ENCODE measurements around the gene ZNF792.
"Not testable (repeated sequence)": the region's sequence is repeated elsewhere in the genome, so short reads cannot be mapped to it uniquely, and the experiment has no call there.

Gene ZNF792

DNA sequence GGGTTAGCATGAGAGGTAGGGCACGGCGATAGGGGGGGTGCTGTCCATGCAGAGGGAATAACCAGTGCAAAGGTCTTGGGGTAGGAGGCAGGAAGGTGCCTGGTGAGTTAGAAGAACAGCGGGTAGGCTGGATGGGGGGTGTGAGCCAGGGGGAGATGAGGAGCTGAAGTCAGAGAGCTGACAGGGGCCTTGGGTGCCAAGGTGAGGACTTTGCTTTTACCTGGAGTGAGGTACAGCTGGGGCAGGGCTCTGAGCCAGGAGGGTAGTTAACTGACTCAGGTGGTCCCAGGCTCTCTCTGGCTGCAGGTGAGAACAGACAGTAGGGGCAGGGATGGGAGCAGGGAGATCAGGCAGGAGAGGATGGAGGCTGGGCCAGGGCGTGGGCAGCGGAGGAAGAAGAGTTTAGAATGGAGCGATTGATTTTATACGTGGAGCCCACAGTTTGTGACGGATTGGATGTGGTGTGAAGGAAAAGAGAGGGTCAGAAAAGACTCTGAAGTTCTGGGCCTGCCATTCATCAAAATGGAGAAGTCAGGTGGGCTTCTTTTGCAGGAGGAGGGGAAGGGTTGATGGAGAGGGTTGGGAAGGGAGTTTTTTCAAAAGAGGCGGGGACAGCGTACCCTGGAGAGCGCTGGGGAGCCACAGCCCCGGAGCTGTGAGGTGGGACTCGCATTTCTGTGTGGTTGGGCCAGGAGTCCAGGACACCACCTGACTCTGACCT, 34.9 kb upstream of the ZNF792 start:
- DNase-seq = no peak

DNA sequence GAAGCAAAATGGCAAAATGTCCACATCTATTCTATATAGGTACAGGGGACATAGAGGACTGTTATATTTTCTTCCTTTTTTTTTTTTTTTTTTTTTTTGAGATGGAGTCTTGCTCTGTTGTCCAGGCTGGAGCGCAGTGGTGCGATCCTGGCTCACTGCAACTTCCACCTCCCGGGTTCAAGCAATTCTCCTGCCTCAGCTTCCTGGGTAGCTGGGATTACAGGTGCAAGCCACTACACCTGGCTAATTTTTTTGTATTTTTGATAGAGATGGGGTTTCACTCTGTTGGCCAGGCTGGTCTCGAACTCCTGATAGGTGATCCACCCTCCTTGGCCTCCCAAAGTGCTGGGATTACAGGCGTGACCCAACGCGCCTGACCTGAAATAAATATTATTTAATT, 34.2 kb upstream of the ZNF792 start:
- not testable (repeated sequence) for DNase-seq

DNA sequence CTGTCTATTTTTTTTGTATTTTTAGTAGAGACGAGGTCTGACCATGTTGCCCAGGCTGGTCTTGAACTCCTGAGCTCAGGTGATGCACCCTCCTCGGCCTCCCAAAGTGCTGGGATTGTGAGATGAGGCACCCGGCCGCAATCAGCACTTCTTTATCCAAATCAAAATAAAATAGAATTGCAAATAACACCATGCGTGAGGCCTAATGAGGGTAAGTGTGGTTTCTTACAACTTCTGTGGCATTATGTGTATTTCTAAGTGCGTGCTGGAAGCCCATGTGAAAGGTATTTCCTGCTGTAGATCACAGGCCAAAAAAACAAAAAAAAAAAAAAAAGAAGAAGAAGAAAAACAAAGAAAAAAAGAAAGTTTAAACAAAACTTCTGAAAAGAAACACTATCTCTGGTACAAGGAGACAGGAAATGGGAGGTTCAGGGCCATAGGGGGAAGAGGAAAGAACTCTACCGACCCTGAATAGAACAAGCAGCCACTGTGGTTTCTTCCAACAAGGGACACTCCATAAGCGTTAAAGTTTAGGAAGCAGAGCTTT, 33.1 kb upstream of the ZNF792 start:
- no peak for DNase-seq

DNA sequence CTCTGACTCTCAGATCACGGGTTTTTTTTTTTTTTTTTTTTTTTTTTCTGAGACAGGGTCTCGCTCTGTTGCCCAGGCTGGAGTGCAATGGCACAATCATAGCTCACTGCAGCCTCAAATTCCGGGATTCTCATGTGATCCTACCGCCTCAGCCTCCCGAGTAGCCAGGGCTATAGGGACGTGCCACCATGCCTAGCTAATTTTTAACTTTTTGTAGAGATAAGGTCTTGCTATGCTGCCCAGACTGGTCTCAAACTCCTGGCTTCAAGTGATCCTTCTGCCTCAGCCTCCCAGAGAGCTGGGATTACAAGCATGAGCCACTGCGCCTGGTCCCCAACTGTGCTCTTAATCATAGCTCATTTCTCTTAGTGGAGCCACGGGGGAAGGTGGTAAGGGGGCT, 31.5 kb upstream of the ZNF792 start:
- DNase-seq = no peak

DNA sequence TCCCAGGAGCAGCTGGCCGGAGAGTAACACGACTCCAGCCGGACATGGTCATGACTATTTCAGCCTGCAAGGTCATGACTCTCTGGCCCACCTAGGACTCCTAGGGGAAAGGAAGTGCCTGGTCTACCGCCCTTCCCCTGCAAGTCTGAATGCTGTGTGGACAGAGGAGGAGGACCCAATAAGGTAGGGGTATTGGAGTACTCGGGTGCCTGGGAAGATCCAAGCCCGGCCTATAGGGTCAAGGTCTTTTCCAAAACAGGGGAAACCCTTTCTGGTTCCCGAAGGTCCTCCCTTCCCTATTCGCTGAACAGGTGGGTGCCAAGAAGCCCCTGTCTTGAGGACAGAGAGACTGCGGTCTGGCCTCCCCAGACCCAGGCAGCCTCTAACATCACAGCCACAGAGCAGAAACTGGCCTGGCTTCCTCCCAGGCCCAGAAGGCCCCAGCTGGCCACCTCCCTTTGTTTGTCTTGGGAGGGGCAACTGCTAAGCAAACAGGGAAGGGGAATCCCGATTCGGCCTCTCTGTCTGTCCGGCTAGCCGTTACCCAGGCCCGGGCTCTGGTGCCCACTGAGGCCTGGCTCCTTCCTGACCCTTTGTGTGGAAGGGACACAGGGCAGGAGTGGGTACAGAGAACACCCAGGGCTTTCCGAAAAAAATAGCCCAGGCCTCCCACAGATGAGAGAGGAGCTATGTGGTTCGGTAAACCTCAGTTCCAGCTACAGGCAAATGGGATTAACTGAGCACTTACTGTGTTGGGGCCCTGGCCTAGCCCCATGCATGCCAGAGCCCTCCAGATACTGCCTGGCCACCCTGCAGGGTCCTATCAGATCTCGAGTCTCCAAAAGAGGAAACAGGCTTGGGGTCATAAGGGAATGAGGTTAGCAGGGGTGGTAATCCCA, 30.9 kb upstream of the ZNF792 start:
- no peak for DNase-seq

DNA sequence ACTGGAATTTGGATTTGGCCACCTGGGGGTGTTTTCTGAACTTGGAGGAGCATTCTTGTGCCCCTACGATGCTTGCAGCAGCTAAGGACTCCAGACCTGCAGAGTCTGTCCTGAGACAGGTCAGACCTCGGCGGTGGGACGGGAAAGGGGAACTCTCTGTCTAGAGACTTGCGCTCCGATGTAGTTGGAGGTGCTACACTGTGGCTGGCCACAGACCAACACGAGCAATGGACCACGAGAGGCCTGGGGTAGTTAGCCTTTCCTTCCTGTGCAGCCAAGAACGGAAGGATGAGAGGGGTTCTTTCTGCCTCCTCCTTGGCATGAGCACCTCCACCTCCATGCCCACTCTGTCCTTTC, 30.2 kb upstream of the ZNF792 start:
- no peak for DNase-seq

DNA sequence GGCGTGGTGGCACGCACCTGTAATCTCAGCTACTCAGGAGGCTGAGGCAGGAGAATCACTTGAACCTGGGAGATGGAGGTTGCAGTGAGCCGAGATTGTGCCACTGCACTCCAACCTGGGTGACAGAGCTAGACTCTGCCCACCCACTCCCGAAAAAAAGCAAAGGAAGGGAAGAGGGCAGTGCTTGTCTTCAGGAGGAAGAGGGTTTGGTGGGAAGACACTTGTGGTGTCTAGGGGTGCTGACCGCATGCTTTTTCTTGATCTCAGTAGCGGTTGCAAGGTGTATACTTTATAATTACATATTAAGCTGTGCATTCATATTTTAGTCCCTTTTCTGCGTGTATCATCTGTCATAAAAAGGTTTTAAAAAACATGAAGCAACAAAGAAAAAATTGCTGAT, 28.6 kb upstream of the ZNF792 start:
- not testable (repeated sequence) for DNase-seq

DNA sequence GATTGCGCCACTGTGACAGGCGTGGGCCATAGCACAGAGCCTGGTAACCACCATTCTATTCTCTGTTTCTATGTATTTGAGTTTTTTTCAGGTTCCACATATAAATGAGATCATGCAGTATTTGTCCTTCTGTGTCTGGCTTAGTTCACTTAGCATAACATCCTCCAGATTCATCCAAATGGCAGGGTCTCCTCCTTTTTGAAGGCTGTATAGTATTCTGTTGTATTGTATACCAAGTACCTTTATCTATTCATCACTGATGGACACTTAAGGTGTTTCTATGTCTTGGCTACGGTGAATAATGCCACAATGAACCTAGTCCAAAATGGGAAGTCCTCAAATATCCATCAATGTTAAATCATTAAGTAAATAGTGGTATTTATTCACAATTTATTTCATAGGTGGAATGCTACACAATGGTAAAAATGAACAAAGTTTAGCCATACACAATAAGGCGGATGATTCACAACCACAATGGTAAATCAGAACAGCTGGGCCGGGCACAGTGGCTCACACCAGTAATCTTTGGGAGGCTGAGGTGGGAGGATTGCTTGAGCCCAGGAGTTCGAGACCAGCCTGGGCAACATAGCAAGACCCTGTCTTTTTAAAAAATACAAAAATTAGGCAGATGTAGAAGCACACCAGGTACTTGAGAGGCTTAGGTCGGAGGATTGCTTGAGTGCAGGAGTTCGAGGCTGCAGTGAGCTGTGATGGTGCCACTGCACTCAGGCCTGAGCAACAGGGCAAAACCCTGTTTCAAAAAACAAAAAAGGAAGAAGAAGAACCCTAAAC, 27.7 kb upstream of the ZNF792 start:
- DNase-seq = no peak

DNA sequence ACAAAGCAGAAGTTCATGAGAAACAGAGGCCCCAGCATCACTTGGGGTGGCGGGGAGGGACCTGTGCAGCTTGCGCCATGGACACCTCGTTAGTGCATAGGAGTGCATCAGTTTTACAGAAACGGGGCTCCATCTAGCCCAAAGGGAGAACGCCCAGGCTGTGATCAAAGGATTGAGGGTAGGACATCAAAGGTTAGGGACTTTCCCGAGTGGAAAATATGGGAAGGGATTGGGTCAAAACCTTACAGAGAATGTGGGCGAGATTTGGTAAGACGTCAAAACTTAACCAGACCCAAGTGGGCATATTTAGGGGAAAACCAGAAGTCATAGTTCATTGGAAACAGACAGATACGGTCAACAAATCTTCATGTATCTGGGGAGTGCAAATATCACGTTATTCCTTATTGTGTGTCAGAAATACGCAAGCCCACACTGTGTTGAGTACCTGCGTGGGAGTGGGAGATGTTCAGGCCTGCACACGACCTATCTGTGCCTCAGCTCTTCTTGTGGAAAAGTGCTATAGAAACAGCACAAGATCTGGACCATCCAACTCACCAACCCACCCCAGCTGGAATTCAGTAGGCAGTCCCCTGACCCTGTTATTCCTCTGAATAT, 26.7 kb upstream of the ZNF792 start:
- no peak for DNase-seq

DNA sequence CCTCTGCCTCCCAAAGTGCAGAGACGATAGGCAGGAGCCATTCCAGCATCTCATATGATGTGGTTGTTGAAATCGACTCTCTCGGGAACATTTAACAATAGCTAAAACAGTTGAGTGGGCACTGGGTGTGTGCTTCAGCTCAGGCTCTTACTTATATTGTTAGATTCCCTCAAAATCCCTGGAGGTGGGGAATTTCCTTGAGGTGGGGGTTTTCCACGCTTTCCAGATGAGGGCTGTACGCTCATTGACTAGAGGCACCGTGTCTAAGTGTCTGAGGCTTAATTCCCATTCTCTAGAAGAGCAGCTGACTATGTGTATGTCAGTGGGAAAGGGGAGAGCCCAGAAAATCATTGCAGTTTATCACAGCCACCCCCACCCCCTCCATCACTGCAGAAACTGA, 25.3 kb upstream of the ZNF792 start:
- no peak for DNase-seq

DNA sequence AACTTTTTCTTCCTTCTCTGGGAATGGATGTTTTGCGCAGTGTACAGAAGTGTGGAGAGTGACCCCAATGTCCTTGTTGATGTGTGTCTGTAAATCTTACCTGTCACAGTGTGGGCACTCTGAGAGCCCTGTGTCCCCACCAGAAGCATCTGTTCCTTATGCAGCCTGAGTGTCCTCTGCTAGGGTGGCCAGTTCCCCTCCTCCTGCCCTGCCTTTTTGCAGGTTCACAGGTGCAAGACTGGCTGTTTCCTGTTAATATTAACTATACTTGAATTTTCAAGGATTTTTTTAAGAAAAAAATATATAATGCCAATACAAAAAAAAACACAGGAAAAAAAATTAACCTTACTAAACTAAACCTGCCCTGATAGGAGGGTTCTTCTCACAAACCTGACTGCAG, 24.1 kb upstream of the ZNF792 start:
- no peak for DNase-seq

DNA sequence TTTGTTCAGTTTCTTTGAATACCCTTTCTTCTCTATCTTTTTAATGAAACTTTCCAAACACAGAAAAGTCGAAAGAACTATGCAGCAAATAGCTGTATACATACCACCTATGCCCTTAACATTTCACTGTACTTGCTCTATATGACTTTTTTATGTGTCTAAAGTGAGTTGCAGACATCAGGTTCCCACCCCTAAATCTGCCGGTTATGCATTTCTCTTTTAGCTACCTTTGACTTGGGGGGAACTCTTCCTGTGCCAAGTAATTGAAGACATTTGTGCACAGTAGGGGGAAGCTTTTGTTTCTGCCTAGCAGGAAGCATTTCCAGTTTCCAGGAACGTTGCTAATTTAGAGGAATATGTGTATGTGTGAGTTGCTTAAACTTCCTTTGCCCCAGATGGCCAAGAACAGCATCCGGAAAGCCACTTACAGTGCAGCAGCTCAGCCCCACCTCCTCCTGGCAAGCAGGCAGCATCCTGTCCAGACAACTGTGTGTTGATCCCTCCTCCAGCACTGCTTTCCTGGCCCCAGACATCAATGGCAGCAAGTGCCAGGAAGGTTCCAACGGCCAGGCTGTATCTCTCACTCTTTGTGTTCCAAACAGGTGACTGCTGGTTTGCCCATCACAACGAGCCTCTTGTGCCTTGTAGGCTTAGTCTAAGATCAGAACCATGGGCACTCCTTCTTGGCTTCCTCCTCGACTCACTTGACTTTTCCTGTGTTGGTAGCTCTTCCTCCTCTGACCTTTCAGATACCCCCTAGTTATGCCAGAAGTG, 21.4 kb upstream of the ZNF792 start:
- peak in 1 of 2 experiments; percentile 25 for DNase-seq

DNA sequence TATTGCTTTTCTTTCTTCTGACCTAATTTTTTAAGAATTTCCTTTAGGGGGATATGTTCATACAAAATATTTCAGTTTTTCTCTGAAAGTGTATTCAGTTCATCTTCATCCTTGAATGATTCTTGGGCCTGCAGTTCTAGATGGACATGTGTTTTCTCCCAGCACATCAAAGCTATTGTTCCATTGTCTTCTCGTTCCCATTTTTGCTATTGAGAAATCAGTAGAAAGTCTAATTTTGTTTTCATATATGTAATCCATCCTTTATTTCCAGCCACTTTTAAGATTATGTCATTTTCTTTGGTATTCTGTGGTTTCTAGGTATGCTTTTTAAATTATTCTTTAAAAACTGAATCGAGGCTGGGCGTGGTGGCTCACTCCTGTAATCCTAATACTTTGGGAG, 20.3 kb upstream of the ZNF792 start:
- DNase-seq = no peak

DNA sequence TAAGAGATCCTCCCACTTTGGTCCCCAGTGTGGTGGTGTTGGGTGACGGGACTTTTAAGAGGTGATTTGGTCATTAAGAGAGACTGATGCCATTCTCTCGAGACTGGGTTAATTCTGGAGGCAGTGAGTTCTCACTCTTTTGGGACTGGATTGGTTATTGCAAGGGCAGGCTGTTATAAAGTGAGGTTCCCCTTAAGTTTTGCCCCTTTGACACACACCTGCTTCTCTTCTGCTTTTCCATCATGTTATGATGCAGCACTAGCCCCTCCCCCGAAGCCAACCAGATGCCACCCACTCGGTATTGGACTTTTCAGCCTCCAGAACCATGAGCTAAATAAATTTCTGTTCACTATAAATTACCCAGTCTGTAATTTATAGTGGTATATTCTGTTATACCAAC, 19.8 kb upstream of the ZNF792 start:
- no peak for DNase-seq

DNA sequence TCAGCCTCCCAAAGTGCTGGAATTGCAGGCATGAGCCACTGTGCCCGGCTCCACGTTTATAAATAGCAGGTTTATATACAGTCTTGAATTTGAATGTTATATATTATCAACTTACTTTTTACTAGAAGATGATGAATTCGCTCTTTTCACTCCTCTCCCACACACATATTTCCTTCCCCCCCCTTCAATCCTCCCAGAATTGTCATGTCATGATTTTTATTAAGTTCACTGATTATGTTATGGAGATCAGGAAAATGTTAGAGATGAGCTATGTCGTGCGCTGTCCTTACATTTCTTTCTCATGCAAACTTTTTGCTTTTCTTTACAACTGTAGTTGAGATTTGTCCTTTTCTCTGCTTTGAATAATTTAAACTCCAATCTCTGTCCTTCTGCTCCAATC, 18.2 kb upstream of the ZNF792 start:
- no peak for DNase-seq

DNA sequence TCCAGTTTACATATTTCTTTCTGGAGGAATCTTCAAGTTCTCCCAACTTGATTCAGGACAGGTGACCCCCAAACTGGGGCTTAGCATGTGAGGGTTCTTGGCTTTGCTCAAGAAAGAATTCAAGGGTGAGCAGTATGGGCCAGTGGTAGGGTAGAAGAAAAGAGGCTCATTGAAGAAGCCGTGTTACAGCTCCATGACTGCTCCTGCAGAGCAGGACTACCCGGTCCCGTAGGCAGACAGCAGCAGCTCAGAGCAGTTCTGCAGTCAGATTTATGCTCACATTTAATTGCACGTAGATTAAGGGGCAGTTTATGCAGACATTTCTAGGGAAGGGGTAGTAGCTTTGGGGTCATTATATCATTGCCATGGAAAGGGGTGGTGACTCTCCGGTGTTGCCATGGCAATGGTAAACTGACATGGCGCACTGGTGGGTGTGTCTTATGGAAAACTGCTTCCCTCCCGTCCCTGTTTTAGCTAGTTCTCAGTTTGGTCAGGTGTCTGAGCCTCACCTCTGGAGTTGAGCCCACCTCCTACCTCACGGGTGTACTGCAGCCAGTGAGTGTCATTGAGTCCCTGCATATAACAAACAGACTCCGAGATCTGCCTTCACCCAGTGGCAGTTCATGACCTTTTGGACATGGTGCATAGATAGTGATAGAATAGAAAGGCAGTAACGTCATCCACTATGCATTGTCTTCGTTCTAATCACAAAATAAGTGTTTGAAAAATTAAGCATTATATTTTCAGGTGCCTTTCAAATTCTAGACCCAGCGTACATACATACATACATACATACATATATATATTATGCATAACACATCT, 16.0 kb upstream of the ZNF792 start:
- DNase-seq = no peak

DNA sequence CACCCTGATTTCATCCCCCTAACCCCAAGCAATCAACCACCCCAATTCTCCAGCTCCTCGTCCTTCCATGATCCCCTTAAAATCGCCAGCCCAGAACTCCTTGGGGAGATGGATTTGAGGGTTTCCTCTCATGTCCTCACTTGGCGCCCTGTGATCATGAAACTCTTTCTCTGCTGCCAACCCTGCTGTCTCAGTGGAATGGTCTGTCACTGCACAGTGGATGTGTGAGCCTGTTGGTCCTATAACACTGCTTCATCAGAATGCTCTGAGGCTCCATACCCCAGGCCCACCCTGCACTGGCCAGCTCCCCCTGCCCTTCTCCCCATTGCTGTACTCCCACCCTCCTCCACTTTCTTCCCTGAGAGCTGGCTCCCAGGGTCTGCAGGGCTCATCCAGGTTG, 12.6 kb upstream of the ZNF792 start:
- no peak for DNase-seq

DNA sequence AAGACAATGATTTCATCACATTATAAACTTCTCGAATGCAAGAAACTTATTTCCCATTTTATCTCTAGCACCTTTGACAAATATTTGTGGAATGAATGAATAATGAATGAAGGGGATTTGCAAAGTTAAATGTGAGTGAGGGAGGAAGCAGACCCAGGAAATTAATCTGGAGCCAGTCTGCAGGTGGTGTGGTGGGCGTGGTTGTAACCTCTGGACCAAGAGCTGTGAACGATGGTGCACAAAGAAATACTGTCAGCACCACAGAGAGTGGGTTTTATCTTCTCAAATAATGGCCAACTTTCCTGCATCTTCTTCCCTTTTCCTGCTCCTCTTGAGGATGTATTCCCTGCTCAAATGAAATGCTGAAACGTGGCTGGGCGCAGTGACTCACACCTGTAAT, 11.0 kb upstream of the ZNF792 start:
- DNase-seq = no peak

DNA sequence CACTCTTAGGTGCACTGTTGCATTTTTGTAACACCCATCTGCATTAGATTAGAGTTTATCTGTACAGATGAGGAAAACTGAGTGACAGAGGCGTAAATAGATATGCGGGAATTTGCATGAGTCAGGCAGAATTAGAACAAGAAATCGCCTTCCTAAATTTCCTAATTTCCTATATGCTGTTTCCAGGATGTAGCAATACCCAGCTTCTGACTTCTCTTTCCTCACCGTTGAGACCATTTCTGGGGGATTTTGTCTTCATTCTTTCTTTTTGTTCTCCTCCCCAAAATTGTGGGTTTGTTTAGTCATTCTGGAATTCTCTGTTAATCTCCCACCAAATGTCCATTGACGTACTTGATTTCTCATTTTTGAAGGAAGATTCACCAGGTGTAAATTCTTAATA, 10.6 kb upstream of the ZNF792 start:
- DNase-seq = no peak

DNA sequence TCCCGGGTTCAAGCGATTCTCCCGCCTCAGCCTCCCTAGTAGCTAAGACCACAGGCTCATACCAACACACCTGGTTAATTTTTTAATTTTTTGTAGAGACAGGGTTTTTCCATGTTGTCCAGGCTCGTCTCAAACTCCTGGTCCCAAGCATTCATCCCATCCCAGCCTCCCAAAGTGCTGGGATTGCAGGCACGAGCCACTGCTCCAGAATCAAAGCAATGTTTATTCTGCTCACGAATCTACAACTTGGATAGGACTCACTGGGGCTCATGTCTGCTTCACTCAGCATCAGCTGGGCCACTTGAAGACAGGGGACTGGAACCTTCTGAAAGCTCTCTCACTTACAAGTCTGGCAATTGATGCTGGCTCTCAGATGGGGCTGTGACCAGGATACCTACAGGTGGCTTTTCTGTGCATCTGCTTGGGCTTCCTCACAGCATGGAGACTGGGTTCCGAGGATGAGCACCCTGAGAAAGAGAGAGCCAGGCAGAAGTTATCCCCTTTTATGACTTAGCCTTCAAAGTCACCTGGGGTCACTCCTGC, 8.2 kb upstream of the ZNF792 start:
- no peak for DNase-seq

Data from NCI-H524 (cell line).